ENCODE data around the gene HELLS. TPM values are rescaled to one million over a fixed set of nuclear protein-coding genes. Genes with fewer than 3 reads are reported as not detected.

The HELLS gene
- total RNA-seq, 2 donors from 2014 or later = 224 to 288 TPM

GRCh38 chr10:94607111-94607510 is 61.5 kb downstream of the HELLS start:
- Mint-ChIP-seq H3K36me3 (ENCODE audit: low read depth) (peaks cover 84% of the 10 kb centered on the region), H3K4me3 (no peak overlapping the region), H3K27me3 (ENCODE audit: insufficient read depth) (no peaks in the 10 kb centered on the region), H3K9me3 (no peaks in the 10 kb centered on the region), H3K27ac (no peak overlapping the region), H3K4me1 (no peaks in the 10 kb centered on the region)
- Histone ChIP-seq H3K4me3 (ENCODE audit: low read length) (no peak overlapping the region), H3K36me3 (ENCODE audit: control insufficient read depth, insufficient read depth, low read length) (peaks cover 85% of the 10 kb centered on the region), H3K27ac (ENCODE audit: low read depth, low read length) (no peak overlapping the region), H3K9ac (ENCODE audit: extremely low read depth, low read length, poor library complexity, severe bottlenecking) (no peak overlapping the region), H3K4me1 (ENCODE audit: control insufficient read depth, insufficient read depth, low read length) (no peaks in the 10 kb centered on the region), H3K9me3 (ENCODE audit: control insufficient read depth, low read length) (peaks cover 4% of the 10 kb centered on the region), H3K27me3 (ENCODE audit: control insufficient read depth, insufficient read depth, low read length, poor library complexity, severe bottlenecking) (no peaks in the 10 kb centered on the region)
- TF ChIP-seq, protein P1, sequence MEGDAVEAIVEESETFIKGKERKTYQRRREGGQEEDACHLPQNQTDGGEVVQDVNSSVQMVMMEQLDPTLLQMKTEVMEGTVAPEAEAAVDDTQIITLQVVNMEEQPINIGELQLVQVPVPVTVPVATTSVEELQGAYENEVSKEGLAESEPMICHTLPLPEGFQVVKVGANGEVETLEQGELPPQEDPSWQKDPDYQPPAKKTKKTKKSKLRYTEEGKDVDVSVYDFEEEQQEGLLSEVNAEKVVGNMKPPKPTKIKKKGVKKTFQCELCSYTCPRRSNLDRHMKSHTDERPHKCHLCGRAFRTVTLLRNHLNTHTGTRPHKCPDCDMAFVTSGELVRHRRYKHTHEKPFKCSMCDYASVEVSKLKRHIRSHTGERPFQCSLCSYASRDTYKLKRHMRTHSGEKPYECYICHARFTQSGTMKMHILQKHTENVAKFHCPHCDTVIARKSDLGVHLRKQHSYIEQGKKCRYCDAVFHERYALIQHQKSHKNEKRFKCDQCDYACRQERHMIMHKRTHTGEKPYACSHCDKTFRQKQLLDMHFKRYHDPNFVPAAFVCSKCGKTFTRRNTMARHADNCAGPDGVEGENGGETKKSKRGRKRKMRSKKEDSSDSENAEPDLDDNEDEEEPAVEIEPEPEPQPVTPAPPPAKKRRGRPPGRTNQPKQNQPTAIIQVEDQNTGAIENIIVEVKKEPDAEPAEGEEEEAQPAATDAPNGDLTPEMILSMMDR (conservative IDR thresholded peaks at IDR 0.05) = no peak
- WGBS, 2 experiments (ENCODE audit: insufficient coverage in 1 of 2, insufficient read length in 1 of 2) = no CpG with 5 or more reads among the region's 1 CpG
- DNase-seq = no peak

- Mint-ChIP-seq H3K27ac (no peak overlapping the region), H3K4me3 (no peak overlapping the region), H3K9me3 (no peaks in the 10 kb centered on the region), H3K4me1 (no peaks in the 10 kb centered on the region), H3K36me3 (ENCODE audit: low read depth) (peaks cover 79% of the 10 kb centered on the region), H3K27me3 (ENCODE audit: insufficient read depth) (no peaks in the 10 kb centered on the region)
- TF ChIP-seq, protein P1 (conservative IDR thresholded peaks at IDR 0.05) = no peak
- WGBS, 2 experiments (ENCODE audit: insufficient coverage in 1 of 2, insufficient read length in 1 of 2) = 80 to 95% methylated on average over 1 to 4 of the region's 4 CpGs
- Histone ChIP-seq H3K27ac (ENCODE audit: low read depth, low read length) (no peak overlapping the region), H3K4me3 (ENCODE audit: low read length) (no peak overlapping the region), H3K4me1 (ENCODE audit: control insufficient read depth, insufficient read depth, low read length) (no peaks in the 10 kb centered on the region), H3K9me3 (ENCODE audit: control insufficient read depth, low read length) (no peaks in the 10 kb centered on the region), H3K36me3 (ENCODE audit: control insufficient read depth, insufficient read depth, low read length) (peaks cover 82% of the 10 kb centered on the region), H3K27me3 (ENCODE audit: control insufficient read depth, insufficient read depth, low read length, poor library complexity, severe bottlenecking) (no peaks in the 10 kb centered on the region), H3K9ac (ENCODE audit: extremely low read depth, low read length, poor library complexity, severe bottlenecking) (no peak overlapping the region)
- DNase-seq = no peak
Observed at GRCh38 chr10:94608559-94608958, 63.0 kb downstream of the HELLS start.

- TF ChIP-seq, protein P1 (conservative IDR thresholded peaks at IDR 0.05) = no peak
- peaks cover 14% of the 10 kb centered on the region for H3K4me1 Mint-ChIP-seq
- Histone ChIP-seq H3K4me3 (ENCODE audit: low read length) (no peak overlapping the region), H3K36me3 (ENCODE audit: control insufficient read depth, insufficient read depth, low read length) (peaks cover 34% of the 10 kb centered on the region), H3K9ac (ENCODE audit: extremely low read depth, low read length, poor library complexity, severe bottlenecking) (no peak overlapping the region), H3K9me3 (ENCODE audit: control insufficient read depth, low read length) (no peaks in the 10 kb centered on the region), H3K27ac (ENCODE audit: low read depth, low read length) (no peak overlapping the region), H3K27me3 (ENCODE audit: control insufficient read depth, insufficient read depth, low read length, poor library complexity, severe bottlenecking) (no peaks in the 10 kb centered on the region), H3K4me1 (ENCODE audit: control insufficient read depth, insufficient read depth, low read length) (no peaks in the 10 kb centered on the region)
- H3K27me3 Mint-ChIP-seq (ENCODE audit: insufficient read depth) = no peaks in the 10 kb centered on the region
- no peak for DNase-seq
- H3K36me3 Mint-ChIP-seq (ENCODE audit: low read depth) = peaks cover 56% of the 10 kb centered on the region
- H3K9me3 Mint-ChIP-seq = peaks cover 4% of the 10 kb centered on the region
- H3K27ac Mint-ChIP-seq = no peak overlapping the region
- 85 to 95% methylated on average over 2 of the region's 2 CpGs for WGBS, 2 experiments (ENCODE audit: insufficient coverage in 1 of 2, insufficient read length in 1 of 2)
- no peak overlapping the region for H3K4me3 Mint-ChIP-seq
Observed at GRCh38 chr10:94614558-94614957, 69.0 kb downstream of the HELLS start.
